AG20443 (cell line): ENCODE measurements around the gene CREB3L2.
"Not testable (repeated sequence)": the region's sequence is repeated elsewhere in the genome, so short reads cannot be mapped to it uniquely, and the experiment has no call there.

ENCODE experiments used
- DNase-seq: peaks from one replicate; pipeline ENCODE4 v3.0.0; 2012; ENCODE audit warnings: low spot score, mixed read lengths

Gene CREB3L2

GRCh38 chr7:137836541-137836940 lies 165.3 kb downstream of the CREB3L2 start:
- no peak for DNase-seq

- no peak for DNase-seq
Measured at GRCh38 chr7:137836113-137836509, 165.8 kb downstream of the CREB3L2 start.

DNA sequence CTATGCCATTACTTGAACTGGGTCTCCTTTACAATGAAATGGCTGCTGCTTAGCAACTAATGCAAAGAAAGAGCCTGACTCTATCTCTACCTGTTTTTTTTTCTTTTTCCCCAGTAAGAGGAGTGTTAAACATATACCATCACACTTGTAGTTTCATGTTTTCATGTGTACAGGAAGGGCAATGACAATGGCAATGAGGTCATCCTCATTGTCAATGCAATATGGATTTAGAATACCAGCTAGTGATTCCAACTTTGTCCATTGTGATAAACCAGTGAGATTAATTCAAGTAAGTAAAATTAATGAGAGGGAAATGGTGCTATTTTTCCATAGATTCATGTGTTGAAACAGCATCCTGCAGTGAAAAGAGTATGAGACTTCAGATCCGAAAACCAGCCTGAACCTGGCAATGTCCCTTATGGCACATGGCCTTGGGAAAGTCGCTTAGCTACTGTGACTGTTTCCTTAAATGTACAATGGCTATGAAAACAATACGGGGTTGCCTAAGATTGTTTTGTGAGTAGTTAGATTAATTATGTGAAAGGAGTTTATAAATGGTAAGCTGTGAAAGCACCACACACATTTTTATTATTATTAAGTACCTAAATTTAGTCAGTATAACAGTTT lies 166.3 kb downstream of the CREB3L2 start:
- DNase-seq, result no peak

DNA sequence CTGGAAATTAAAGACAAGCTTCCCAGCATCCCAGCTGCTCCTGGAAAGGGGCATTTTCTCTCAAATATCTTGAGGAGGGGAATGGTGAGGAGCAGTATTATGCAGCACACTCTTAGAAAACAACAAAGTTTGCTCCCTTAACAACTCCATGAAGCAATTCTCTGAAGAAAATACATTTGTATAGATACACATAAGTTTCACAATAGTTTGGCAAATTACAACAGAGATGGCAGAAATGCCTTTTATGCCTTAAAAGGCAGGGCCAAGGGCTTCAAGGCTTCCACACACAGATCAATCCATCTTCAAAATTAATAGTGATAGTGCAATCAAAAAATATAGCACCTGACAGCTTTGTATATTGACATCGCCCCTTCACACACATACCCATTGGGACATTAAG lies 167.3 kb downstream of the CREB3L2 start:
- no peak for DNase-seq

DNA sequence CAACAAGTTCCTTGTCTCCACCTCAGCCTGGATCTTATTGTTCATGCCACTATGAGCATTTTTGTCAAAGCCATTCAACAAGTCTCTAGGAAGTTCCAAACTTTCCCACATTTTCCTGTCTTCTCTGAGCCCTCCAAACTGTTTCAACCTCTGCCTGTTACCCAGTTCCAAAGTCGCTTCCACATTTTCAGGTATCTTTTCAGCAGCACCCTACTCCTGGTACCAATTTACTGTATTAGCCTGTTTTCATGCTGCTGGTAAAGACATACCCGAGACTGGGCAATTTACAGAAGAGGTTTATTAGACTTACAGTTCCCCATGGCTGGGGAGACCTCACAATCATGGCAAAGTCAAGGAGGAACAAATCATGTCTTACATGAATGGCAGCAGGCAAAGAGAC lies 168.9 kb downstream of the CREB3L2 start:
- not testable (repeated sequence) for DNase-seq

DNA sequence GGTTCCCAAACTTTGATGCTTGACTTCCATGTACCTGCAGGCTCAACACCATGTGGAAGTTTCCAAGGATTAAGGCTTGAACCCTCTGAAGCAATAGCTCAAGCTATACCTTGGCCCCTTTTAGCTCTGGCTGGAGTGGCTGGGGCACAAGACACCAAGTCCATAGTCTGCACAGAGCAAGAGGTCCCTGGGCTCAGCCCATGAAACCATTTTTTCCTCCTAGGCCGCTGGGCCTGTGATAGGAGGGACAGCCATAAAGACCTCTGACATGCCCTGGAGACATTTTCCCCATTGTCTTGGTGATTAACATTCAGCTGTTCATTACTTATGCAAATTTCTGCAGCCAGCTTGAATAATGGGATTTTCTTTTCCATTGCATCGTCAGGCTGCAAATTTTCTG lies 169.5 kb downstream of the CREB3L2 start:
- no peak for DNase-seq

DNA sequence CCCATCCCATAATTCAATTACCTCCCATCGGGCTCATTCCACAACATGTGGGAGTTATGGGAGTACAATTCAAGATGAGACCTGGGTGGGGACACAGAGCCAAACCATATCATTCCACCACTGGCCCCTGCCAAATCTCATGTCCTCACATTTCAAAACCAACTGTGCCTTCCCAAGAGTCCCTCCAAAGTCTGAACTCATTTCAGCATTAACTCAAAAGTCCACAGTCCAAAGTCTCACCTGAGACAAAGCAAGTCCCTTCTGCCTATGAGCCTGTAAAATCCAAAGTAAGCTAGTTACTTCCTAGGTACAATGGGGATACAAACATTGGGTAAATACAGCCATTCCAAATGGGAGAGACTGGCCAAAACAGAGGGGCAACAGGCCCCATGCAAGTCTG lies 170.3 kb downstream of the CREB3L2 start:
- not testable (repeated sequence) for DNase-seq

DNA sequence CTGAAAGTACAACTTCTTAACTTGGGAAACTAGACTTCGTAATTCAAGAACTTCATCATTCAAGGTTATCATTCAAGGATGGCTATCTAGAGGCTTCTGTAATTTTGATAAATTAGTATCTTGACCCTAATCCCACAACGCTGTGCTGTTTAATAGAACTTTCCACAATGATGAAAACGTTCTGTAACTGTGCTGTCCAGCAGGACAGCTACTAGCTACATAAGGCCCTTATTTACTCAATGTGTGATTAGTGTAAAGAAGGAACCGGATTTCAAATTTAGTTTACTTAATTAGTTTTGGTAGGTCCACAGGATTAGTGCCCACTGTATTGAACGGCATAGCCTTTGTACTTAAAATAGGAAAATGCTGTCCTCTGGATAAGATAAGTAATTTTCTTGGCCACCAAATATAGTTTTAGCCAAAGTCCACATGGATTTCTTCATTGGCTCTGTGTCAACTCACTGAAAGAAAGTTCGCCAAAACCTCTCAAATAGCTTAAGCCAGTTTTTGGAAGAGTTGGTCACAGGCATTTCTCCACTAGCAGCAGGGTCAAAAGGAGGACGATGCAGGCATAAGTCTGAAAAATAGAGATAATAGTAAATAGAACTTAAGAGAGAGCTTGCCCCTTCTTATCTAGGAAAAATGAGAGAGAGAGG lies 172.4 kb downstream of the CREB3L2 start:
- DNase-seq, result no peak

GRCh38 chr7:137828456-137828855 lies 173.4 kb downstream of the CREB3L2 start:
- DNase-seq, result no peak

- no peak for DNase-seq
Measured at GRCh38 chr7:137825489-137825888, 176.4 kb downstream of the CREB3L2 start.
